Thyroid gland (tissue), 4 donors: Measurements from ENCODE around the gene ST6GALNAC5. TPM values are rescaled to one million over a fixed set of nuclear protein-coding genes. Genes with fewer than 3 reads are reported as not detected.

Experiments used
- DNase-seq, 2 donors: peaks; one replicate each; pipeline ENCODE4 v3.0.0-alpha.2; 2019
- H3K27ac ChIP-seq, 3 donors: fragments of 200-600 bp; sonication (generic); 1 replicate in 2 of 3; 2 replicates in 1 of 3; pipeline ENCODE4 v1.5.1; 2016 to 2019; ENCODE audit warnings: mild to moderate bottlenecking in 1 of 3, moderate library complexity in 1 of 3
- H3K27me3 ChIP-seq: fragments of 200-600 bp; sonication (generic); one replicate; pipeline ENCODE4 v1.5.1; 2019
- H3K36me3 ChIP-seq, 2 donors: fragments of 200-600 bp; sonication (generic); one replicate each; pipeline ENCODE4 v1.5.1; 2016 to 2019
- H3K4me1 ChIP-seq, 2 donors: fragments of 200-600 bp; sonication (generic); one replicate each; pipeline ENCODE4 v1.5.1; 2017 to 2019
- H3K4me3 ChIP-seq, 3 donors: fragments of 200-600 bp; sonication (generic); replicated peaks in 1 of 3; 1 replicate in 2 of 3; 2 replicates in 1 of 3; pipeline ENCODE4 v1.5.1; 2016; ENCODE audit warnings: mild to moderate bottlenecking in 1 of 3
- H3K9me3 ChIP-seq: fragments of 200-600 bp; sonication (generic); one replicate; pipeline ENCODE4 v1.5.1; 2017
- CTCF ChIP-seq, 6 experiments: fragments of 200-600 bp in 3 of 6; fragments of 450-650 bp in 3 of 6; sonication (generic) in 3 of 6; IDR thresholded peaks; one replicate each; pipeline ENCODE4 v1.5.1; 2016 to 2019; ENCODE audit warnings: antibody characterized with exemption in 6 of 6, mild to moderate bottlenecking in 2 of 6, inconsistent platforms in 1 of 6, moderate library complexity in 1 of 6
- POLR2A ChIP-seq, 2 donors: fragments of 450-650 bp; IDR thresholded peaks; one replicate each; pipeline ENCODE4 v1.6.1; 2017; ENCODE audit warnings: antibody characterized with exemption in 2 of 2, mild to moderate bottlenecking in 2 of 2, moderate library complexity in 1 of 2
- WGBS, 2 donors: methylation state at CpG; one replicate each; pipeline ENCODE4 v1.1.5; 2017; 5-methylcytosine and 5-hydroxymethylcytosine counted together
- intact Hi-C: fragments of 100-400 bp; cut with DNase I; formaldehyde crosslinking; loops from one replicate; pipeline ENCODE4 v1.15.1; 2023
- total RNA-seq, 4 donors: library from RNA; depleted of rRNA; stranded (reverse); fragments of >200 nt; gene quantifications; one replicate each; pipeline ENCODE4 v1.2.3, GENCODE V29; 2016

The ST6GALNAC5 gene
- total RNA-seq, 4 donors from 2014 or later, result 0.83 to 3.0 TPM; not detected in 2

- Histone ChIP-seq H3K4me3 (no peak overlapping the region), H3K9me3 (no peaks in the 10 kb centered on the region), H3K36me3 (no peaks in the 10 kb centered on the region), H3K4me1 (no peaks in the 10 kb centered on the region), H3K27ac (no peak overlapping the region), H3K27me3 (no peaks in the 10 kb centered on the region)
- no peak for DNase-seq
- intact Hi-C loops, result no loop called here
- TF ChIP-seq POLR2A (IDR thresholded peaks at IDR 0.05) (no peak), CTCF (IDR thresholded peaks at IDR 0.05) (no peak)
- 86 to 97% methylated on average over 5 of the region's 5 CpGs for WGBS, 2 donors
These were observed 72.5 kb downstream of the ST6GALNAC5 start for GRCh38 chr1:76939817-76940216.

- 92 to 94% methylated on average over 4 of the region's 4 CpGs for WGBS, 2 donors
- H3K27me3 ChIP-seq, result no peaks in the 10 kb centered on the region
- no peaks in the 10 kb centered on the region for H3K36me3 ChIP-seq
- H3K4me1 ChIP-seq, result no peaks in the 10 kb centered on the region
- no peak for DNase-seq
- no peak overlapping the region for H3K27ac ChIP-seq
- intact Hi-C loops, result no loop called here
- H3K4me3 ChIP-seq, result no peak overlapping the region
- no peaks in the 10 kb centered on the region for H3K9me3 ChIP-seq
- TF ChIP-seq POLR2A (IDR thresholded peaks at IDR 0.05), result no peak
- TF ChIP-seq CTCF (IDR thresholded peaks at IDR 0.05), result no peak
These were observed 73.5 kb downstream of the ST6GALNAC5 start for GRCh38 chr1:76940571-76941335.

- no peak overlapping the region for H3K27ac ChIP-seq
- DNase-seq, result no peak
- TF ChIP-seq POLR2A (IDR thresholded peaks at IDR 0.05), result no peak
- TF ChIP-seq CTCF (IDR thresholded peaks at IDR 0.05), result no peak
- H3K4me3 ChIP-seq, result no peak overlapping the region
- WGBS, 2 donors, result 68 to 88% methylated on average over 2 of the region's 2 CpGs
- no peaks in the 10 kb centered on the region for H3K9me3 ChIP-seq
- no peaks in the 10 kb centered on the region for H3K4me1 ChIP-seq
- H3K27me3 ChIP-seq, result no peaks in the 10 kb centered on the region
- intact Hi-C loops, result no loop called here
- no peaks in the 10 kb centered on the region for H3K36me3 ChIP-seq
These were observed 75.3 kb downstream of the ST6GALNAC5 start for GRCh38 chr1:76942549-76942948.

- Histone ChIP-seq H3K4me1 (no peaks in the 10 kb centered on the region), H3K27ac (no peak overlapping the region), H3K27me3 (no peaks in the 10 kb centered on the region), H3K9me3 (no peaks in the 10 kb centered on the region), H3K4me3 (no peak overlapping the region), H3K36me3 (no peaks in the 10 kb centered on the region)
- intact Hi-C loops, result no loop called here
- TF ChIP-seq POLR2A (IDR thresholded peaks at IDR 0.05) (no peak), CTCF (IDR thresholded peaks at IDR 0.05) (no peak)
- no peak for DNase-seq
- 63 to 77% methylated on average over 2 of the region's 2 CpGs for WGBS, 2 donors
These were observed 77.7 kb downstream of the ST6GALNAC5 start for GRCh38 chr1:76944942-76945341.

GRCh38 chr1:76948846-76949245, 81.6 kb downstream of the ST6GALNAC5 start:
- TF ChIP-seq POLR2A (IDR thresholded peaks at IDR 0.05) (no peak), CTCF (IDR thresholded peaks at IDR 0.05) (no peak)
- Histone ChIP-seq H3K9me3 (no peaks in the 10 kb centered on the region), H3K36me3 (no peaks in the 10 kb centered on the region), H3K4me1 (no peaks in the 10 kb centered on the region), H3K27me3 (no peaks in the 10 kb centered on the region), H3K27ac (no peak overlapping the region), H3K4me3 (no peak overlapping the region)
- DNase-seq, result no peak
- intact Hi-C loops, result no loop called here
